GM11168 (cell line): Measurements from ENCODE around the gene RAB6D.
"Not testable (repeated sequence)": the region's sequence is repeated elsewhere in the genome, so short reads cannot be mapped to it uniquely, and the experiment has no call there.

Experiments
- in situ Hi-C: fragments of 300-500 bp; cut with MboI; formaldehyde crosslinking; loops from one replicate; pipeline ENCODE4 v1.12.0; 2022; ENCODE audit warnings: low sequenced_read_pairs; ENCODE audit not compliant: unreplicated experiment

Gene RAB6D

GRCh38 chr2:131363703-131364186 lies at the start of gene RAB6D:
TSS of gene RAB6D (minus strand) at chr2:131364168. CDS start at chr2:131363720, 448 bp downstream.
- in situ Hi-C loops: loop anchor here (5.0 kb wide), 1 partner anchor 1381 kb away; no protein-coding TSS in a partner anchor

DNA sequence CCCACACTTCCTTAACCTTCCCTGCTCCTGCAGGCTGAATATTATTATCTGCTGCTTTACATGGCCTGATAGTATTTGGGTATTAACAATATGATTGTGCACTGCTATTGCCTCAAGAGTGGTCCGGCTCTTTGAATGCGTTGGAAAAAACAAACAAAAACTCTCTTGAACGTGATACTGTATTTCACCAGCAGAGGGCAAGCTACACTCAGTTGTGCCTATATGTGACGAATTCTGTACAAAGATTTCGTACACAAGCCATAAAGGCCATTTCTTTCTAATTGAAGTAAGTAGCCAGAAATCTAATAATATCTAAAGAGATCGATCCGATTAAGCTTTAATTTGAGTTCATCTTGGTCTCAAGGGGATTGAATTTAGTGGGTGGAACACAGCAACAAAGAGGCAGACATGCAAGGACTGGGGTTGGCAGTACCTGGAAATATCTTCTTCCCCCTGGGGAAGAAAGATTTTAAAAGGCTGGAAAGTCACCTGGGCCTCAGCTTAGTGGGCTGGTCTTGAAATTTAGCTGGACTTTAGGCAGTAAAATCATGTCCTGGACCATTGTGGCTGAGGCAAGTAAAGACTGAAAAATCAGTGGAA lies 49.3 kb upstream of the RAB6D start:
- in situ Hi-C loops: loop anchor here (25.0 kb wide), 1 partner anchor 249 kb away; no protein-coding TSS in a partner anchor

- in situ Hi-C loops: loop anchor here (25.0 kb wide), 1 partner anchor 252 kb away; no protein-coding TSS in a partner anchor
Measured at GRCh38 chr2:131410173-131410572, 46.2 kb upstream of the RAB6D start.

GRCh38 chr2:131408778-131409177 lies 44.8 kb upstream of the RAB6D start:
- in situ Hi-C loops: loop anchor here (25.0 kb wide), 1 partner anchor 254 kb away; no protein-coding TSS in a partner anchor

DNA sequence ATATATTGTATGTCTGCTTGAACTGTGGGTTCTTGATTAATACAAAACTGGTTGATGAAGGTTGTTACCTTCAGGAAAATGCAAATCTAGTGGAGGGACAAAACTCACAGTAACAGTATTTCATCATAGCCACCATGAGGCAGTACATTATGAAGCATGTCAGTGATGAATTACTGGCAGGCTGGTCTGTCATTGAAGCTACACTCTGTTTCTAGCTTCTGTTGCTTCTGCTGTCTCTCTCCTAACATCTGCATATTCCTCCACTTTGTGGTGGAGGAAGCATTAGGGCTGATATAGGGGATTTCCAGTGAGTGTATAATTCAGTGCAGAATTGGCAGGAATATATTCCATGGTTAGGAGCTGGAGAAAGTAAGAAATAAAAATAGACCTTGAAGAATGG lies 44.2 kb upstream of the RAB6D start:
- in situ Hi-C loops: loop anchor here (25.0 kb wide), 1 partner anchor 254 kb away; no protein-coding TSS in a partner anchor

- in situ Hi-C loops: loop anchor here (25.0 kb wide), 1 partner anchor 258 kb away; no protein-coding TSS in a partner anchor
Measured at GRCh38 chr2:131404753-131405152, 40.8 kb upstream of the RAB6D start.

GRCh38 chr2:131402320-131403039 lies 38.5 kb upstream of the RAB6D start:
- in situ Hi-C loops: loop anchor here (25.0 kb wide), 1 partner anchor 260 kb away; no protein-coding TSS in a partner anchor

- in situ Hi-C loops: loop anchor here (25.0 kb wide), 1 partner anchor 261 kb away; no protein-coding TSS in a partner anchor
Measured at GRCh38 chr2:131400849-131401248, 36.9 kb upstream of the RAB6D start.

DNA sequence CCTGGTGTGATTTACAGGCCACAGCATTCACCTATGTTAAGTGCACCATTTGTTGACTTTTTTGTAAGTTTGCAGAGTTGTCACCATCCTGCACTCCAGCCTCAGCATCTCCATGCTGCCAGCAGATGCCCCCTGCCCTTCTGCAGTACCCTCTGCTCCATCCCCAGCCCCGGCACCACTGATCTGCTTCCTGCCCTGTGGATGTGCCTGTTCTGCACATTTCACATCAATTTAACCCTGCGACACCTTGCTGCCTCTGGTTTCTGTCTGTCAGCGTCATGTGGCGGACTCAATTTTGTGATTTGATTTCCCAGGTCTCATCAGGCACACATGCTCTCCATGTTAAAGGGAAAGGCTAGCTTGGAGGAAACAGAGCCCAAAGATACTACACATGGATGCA lies 36.5 kb upstream of the RAB6D start:
- in situ Hi-C loops: loop anchor here (25.0 kb wide), 1 partner anchor 262 kb away; no protein-coding TSS in a partner anchor

GRCh38 chr2:131396209-131396608 lies 32.2 kb upstream of the RAB6D start:
- in situ Hi-C loops: not testable (repeated sequence)

- in situ Hi-C loops: not testable (repeated sequence)
Measured at GRCh38 chr2:131395024-131395645, 31.2 kb upstream of the RAB6D start.

- in situ Hi-C loops: loop anchor here (5.0 kb wide), 1 partner anchor 1127 kb away; no protein-coding TSS in a partner anchor
Measured at GRCh38 chr2:131394147-131394931, 30.4 kb upstream of the RAB6D start.

- in situ Hi-C loops: loop anchor here (5.0 kb wide), 1 partner anchor 1125 kb away; no protein-coding TSS in a partner anchor
Measured at GRCh38 chr2:131391953-131392352, 28.0 kb upstream of the RAB6D start.

DNA sequence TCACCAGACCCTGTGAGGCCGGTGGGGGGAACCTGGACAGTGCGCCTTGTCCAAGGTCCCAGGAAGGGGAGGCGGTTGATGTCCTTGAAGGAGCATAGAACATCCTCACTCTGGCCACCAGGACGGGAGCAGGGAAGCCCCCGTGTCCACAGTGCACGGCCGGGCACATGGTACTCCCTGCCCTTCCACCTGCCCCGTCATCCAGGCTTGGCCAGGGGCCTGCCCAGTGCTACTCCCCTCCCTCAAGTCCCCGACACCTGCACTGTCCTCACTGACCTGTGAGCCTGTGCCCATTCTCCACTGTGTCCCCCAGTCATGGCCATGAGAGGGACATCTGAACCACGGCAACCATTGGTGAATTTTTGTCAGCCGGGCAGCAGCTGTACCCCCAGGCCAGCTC lies 27.5 kb upstream of the RAB6D start:
- in situ Hi-C loops: loop anchor here (5.0 kb wide), 1 partner anchor 1124 kb away; no protein-coding TSS in a partner anchor

DNA sequence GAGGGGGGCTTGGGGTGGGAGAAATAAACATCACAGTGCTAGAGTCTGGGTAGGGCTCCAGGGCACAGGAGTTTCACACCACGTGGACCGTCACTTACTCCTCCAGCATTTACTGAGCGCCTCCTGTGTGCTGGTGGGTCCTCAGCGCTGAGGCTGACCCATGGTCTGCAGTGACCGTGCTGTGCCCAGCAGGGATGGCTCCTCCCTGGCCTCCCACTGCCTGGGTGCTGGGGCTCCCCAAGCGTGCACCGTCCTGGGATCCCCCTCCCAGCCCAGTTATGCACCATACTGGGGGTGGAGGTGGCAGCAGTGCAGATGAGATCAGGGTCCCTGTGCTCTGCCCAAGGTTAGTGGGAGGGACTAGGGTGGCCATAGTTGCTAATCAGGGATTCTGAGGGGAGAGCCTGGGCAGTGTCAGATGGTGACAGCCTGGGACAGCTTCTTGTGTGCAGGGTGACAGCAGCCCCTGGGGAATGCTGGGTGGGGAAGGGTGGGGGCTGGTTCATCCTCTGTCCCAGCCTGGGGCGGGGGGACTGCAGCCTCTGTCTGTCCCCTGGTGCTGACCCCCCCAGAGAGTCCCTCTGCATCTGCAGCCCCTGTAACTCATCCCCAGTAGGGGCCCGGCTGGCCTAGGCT lies 26.6 kb upstream of the RAB6D start:
- in situ Hi-C loops: loop anchor here (5.0 kb wide), 1 partner anchor 1123 kb away; no protein-coding TSS in a partner anchor

GRCh38 chr2:131389657-131390056 lies 25.7 kb upstream of the RAB6D start:
- in situ Hi-C loops: loop anchor here (5.0 kb wide), 1 partner anchor 1122 kb away; no protein-coding TSS in a partner anchor

DNA sequence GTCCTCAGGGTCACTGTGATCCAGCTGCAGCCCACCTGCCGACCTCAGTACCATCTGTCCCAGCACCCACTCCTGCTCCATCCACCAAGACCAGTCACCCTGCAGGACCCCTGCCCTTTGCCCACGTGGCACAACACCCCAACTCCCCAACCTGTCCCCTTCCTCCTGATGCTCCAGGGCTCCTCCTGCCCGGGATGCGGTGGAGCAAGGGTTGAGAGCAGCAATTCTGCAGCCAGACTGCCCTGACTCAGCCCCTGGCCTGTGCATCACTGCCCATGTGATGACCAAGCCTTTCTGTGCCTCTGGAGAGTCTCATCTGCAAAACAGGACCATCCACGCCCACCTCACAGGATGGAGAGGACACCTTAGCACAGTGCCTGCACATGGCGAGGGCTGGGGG lies 24.9 kb upstream of the RAB6D start:
- in situ Hi-C loops: not testable (repeated sequence)

DNA sequence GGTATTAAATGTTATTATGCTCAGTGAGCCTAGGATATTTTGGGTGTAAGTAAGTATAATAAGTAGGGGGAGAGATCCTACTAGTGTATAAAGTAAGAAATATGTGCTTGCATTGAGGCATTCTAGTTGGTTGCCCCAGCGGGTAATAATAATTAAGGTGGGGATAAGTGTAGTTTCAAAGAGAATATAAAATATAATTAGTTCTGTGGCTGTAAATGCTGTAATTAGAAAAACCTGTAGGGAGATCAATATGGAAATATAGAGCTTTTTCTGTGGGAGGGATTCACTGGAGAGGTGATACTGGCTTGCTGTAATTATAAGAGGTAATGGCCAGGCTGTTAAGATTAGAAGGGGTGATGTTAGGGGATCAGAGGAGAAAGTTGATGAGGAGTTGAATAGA lies 9.1 kb upstream of the RAB6D start:
- in situ Hi-C loops: not testable (repeated sequence)

DNA sequence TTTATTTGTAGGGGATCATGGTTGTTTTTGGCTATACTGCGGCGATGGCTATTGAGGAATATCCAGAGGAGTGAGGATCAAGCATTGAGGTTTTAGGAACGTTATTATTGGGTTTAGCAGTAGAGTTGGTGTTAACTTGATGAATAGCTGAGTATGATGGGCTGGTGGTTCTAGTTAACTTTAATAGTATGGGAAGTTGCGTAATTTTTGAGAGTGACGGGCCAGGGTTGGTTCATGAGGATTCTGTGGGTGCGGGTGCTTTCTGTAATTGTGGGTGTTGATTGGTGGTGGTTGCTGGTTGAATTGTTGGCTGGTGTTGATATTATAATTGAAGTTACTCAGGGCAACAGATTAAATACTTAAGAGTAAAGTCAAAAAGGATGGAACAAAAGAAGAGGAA lies 6.0 kb upstream of the RAB6D start:
- in situ Hi-C loops: loop anchor here (5.0 kb wide), 1 partner anchor 1088 kb away; no protein-coding TSS in a partner anchor
